ENCODE measurements around the gene POP5.
A peak's percentile ranks its signal among the peaks of the same experiment; 100 is the strongest.

Gene POP5

DNA sequence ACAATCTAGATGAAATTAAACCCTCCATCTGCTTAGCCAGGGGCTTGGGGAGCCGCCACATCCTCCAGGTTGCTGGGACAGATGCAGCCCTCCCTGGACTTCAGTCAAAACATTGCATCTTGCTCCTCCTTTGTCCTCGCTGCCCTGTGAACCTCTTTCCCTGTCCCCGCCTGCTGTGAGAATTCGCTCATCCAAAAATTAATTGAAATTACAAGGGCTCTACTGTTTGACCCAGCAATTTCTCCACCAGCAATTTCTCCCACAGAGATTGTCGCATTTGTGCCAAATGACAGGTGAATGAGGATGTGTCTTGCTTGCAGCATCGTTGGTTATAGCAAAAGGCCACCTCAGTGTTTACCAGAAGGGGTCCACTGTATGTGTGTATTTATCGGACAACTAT lies 5.0 kb upstream of the POP5 start:
- no peak overlapping the region for H3K4me3 ChIP-seq (ENCODE audit: insufficient read length, low read depth)
- no peak overlapping the region for H3K9ac ChIP-seq (ENCODE audit: insufficient read length, low read depth)
- H3K4me1 ChIP-seq (ENCODE audit: insufficient read depth, insufficient read length) = peaks cover 5% of the 10 kb centered on the region
- DNase-seq (ENCODE audit: low read depth, low spot score) = no peak
- no peak for TF ChIP-seq ZNF274 (IDR thresholded peaks at IDR 0.05; ENCODE audit: low read depth, low read length)
- no peak for TF ChIP-seq SUZ12 (IDR thresholded peaks at IDR 0.05; ENCODE audit: extremely low read depth, insufficient read depth, insufficient read length)
- TF ChIP-seq YY1 (IDR thresholded peaks at IDR 0.05; ENCODE audit: insufficient read depth, insufficient read length) = no peak
- no peaks in the 10 kb centered on the region for H3K36me3 ChIP-seq (ENCODE audit: insufficient read depth, insufficient read length, low read length)
- no peaks in the 10 kb centered on the region for H3K9me3 ChIP-seq (ENCODE audit: insufficient read depth, low read length)
- peaks cover 17% of the 10 kb centered on the region for H3K27me3 ChIP-seq (ENCODE audit: insufficient read depth, insufficient read length)

DNA sequence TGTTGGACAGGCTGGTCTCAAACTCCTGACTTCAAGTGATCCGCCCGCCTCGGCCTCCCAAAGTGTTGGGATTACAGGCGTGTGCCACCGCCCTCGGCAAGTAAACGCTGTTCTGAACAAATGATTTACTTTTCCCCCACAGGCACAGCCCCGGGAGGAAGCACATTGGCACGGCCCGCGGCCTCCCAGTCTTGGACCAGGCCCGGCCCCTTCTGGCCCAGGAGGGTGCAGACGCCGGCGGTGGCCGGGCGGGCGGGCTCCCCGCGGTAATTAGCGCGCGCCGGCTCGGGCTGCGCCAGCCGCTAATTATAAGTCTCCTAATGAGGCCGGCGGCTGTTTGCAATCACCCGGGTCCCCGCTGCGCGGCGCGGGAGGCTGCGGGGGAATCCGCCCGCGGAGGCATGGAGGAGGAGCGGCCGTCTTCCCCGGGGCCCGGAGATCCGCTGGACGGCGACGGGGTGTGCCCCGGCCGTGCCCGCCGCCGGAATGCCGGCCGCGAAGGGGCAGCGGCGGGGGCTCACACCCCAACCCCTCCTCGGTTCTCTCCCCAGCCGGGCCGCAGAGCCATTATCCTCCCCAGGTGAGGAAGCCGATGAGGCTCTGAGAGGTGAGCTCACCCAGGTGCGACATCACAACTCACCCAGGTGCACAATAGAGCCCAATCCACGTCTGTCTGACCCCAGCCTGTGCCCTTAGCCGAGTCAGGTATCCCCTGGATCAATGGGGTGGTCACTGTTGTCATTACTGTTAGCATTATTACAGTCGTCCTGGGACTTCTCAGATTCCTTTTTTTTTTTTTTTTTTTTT lies 3.3 kb upstream of the POP5 start:
- H3K4me1 ChIP-seq (ENCODE audit: insufficient read depth, insufficient read length) = peaks cover 5% of the 10 kb centered on the region
- no peaks in the 10 kb centered on the region for H3K9me3 ChIP-seq (ENCODE audit: insufficient read depth, low read length)
- no peak for DNase-seq (ENCODE audit: low read depth, low spot score)
- H3K36me3 ChIP-seq (ENCODE audit: insufficient read depth, insufficient read length, low read length) = peaks cover 3% of the 10 kb centered on the region
- peaks cover 17% of the 10 kb centered on the region for H3K27me3 ChIP-seq (ENCODE audit: insufficient read depth, insufficient read length)
- TF ChIP-seq ZNF274 (IDR thresholded peaks at IDR 0.05; ENCODE audit: low read depth, low read length) = no peak
- TF ChIP-seq YY1 (IDR thresholded peaks at IDR 0.05; ENCODE audit: insufficient read depth, insufficient read length) = no peak
- no peak for TF ChIP-seq SUZ12 (IDR thresholded peaks at IDR 0.05; ENCODE audit: extremely low read depth, insufficient read depth, insufficient read length)
- H3K9ac ChIP-seq (ENCODE audit: insufficient read length, low read depth) = peak overlapping the region; percentile 61
- peak overlapping the region; percentile 21 for H3K4me3 ChIP-seq (ENCODE audit: insufficient read length, low read depth)

DNA sequence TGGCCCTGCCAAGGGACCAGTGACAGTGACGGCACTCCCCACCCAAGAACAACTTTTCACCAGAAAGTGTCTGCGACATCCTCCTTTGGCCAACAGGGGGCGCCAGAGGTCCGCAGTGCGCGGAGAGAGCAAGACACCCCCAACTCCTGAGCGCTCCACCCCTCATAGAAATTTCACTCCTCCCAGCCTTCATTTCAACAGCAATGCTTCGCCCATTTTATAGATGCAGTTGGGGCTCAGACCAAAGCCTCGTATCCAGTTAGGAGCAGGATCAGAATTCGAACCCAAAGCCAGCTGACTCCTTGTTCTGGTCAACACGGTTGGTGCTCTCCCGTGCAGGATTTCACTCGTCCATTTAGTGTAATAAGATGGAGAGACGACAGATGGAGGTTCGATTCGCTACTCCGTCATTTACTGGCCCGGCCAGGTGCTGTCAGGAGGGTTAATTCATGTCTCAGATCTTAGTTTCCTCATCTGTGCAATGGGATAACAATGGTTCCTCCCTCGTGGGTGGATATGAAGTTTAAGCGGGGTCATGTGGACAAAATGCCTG lies 2.4 kb upstream of the POP5 start:
- no peaks in the 10 kb centered on the region for H3K9me3 ChIP-seq (ENCODE audit: insufficient read depth, low read length)
- no peaks in the 10 kb centered on the region for H3K4me1 ChIP-seq (ENCODE audit: insufficient read depth, insufficient read length)
- no peak overlapping the region for H3K9ac ChIP-seq (ENCODE audit: insufficient read length, low read depth)
- H3K27me3 ChIP-seq (ENCODE audit: insufficient read depth, insufficient read length) = peaks cover 17% of the 10 kb centered on the region
- DNase-seq (ENCODE audit: low read depth, low spot score) = no peak
- peak overlapping the region; percentile 21 for H3K4me3 ChIP-seq (ENCODE audit: insufficient read length, low read depth)
- TF ChIP-seq YY1 (IDR thresholded peaks at IDR 0.05; ENCODE audit: insufficient read depth, insufficient read length) = no peak
- TF ChIP-seq SUZ12 (IDR thresholded peaks at IDR 0.05; ENCODE audit: extremely low read depth, insufficient read depth, insufficient read length) = no peak
- no peak for TF ChIP-seq ZNF274 (IDR thresholded peaks at IDR 0.05; ENCODE audit: low read depth, low read length)
- peaks cover 13% of the 10 kb centered on the region for H3K36me3 ChIP-seq (ENCODE audit: insufficient read depth, insufficient read length, low read length)

DNA sequence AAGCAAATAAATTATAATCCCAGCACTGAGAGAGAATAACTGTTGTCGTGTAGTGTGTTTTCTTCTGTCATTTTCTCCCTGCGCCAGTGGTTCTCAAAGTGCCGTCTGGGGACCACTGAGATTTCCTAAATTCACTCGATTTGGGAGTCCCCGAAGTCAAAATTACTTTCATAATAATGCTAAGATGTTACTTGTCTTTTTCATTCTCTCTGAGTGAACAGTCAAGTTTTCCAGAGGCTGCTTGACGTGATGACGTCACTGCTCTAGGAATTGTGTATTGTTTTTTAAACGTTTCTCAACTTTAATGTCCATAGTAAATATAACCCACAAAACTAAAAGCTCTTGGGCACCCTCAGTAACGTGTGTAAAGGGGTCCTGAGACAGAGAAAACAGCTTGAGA lies 796 bp upstream of the POP5 start:
- DNase-seq (ENCODE audit: low read depth, low spot score) = no peak
- H3K36me3 ChIP-seq (ENCODE audit: insufficient read depth, insufficient read length, low read length) = peaks cover 29% of the 10 kb centered on the region
- H3K9ac ChIP-seq (ENCODE audit: insufficient read length, low read depth) = peak overlapping the region; percentile 86
- no peaks in the 10 kb centered on the region for H3K9me3 ChIP-seq (ENCODE audit: insufficient read depth, low read length)
- peak overlapping the region; percentile 95 for H3K4me3 ChIP-seq (ENCODE audit: insufficient read length, low read depth)
- H3K27me3 ChIP-seq (ENCODE audit: insufficient read depth, insufficient read length) = peaks cover 17% of the 10 kb centered on the region
- TF ChIP-seq YY1 (IDR thresholded peaks at IDR 0.05; ENCODE audit: insufficient read depth, insufficient read length) = no peak
- no peak for TF ChIP-seq SUZ12 (IDR thresholded peaks at IDR 0.05; ENCODE audit: extremely low read depth, insufficient read depth, insufficient read length)
- TF ChIP-seq ZNF274 (IDR thresholded peaks at IDR 0.05; ENCODE audit: low read depth, low read length) = no peak
- H3K4me1 ChIP-seq (ENCODE audit: insufficient read depth, insufficient read length) = no peaks in the 10 kb centered on the region

DNA sequence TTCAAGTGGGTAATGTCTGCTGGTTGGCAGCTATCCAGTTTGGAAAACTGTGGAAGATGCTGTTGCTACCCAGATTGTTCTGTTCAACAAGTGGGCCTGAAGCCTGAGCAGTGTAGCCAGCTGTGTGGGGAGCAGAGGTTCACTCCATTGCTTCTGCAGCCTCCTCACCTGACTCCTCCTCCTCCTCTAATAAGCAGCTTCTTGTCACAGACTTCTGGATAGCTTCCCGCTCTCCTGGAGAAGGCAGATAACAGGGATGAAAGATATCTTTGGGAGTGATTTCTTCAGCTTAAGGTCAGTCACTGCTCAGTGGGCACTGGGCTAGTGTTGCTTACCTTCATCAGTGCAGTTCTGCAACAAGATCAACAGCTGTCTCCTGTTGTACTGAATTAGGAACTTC lies 2.0 kb downstream of the POP5 start:
- TF ChIP-seq SUZ12 (IDR thresholded peaks at IDR 0.05; ENCODE audit: extremely low read depth, insufficient read depth, insufficient read length) (no peak), ZNF274 (IDR thresholded peaks at IDR 0.05; ENCODE audit: low read depth, low read length) (no peak), YY1 (IDR thresholded peaks at IDR 0.05; ENCODE audit: insufficient read depth, insufficient read length) (no peak)
- Histone ChIP-seq H3K9me3 (ENCODE audit: insufficient read depth, low read length) (no peaks in the 10 kb centered on the region), H3K4me1 (ENCODE audit: insufficient read depth, insufficient read length) (no peaks in the 10 kb centered on the region), H3K27me3 (ENCODE audit: insufficient read depth, insufficient read length) (peaks cover 5% of the 10 kb centered on the region), H3K36me3 (ENCODE audit: insufficient read depth, insufficient read length, low read length) (peaks cover 55% of the 10 kb centered on the region), H3K9ac (ENCODE audit: insufficient read length, low read depth) (no peak overlapping the region), H3K4me3 (ENCODE audit: insufficient read length, low read depth) (no peak overlapping the region)
- no peak for DNase-seq (ENCODE audit: low read depth, low spot score)

DNA sequence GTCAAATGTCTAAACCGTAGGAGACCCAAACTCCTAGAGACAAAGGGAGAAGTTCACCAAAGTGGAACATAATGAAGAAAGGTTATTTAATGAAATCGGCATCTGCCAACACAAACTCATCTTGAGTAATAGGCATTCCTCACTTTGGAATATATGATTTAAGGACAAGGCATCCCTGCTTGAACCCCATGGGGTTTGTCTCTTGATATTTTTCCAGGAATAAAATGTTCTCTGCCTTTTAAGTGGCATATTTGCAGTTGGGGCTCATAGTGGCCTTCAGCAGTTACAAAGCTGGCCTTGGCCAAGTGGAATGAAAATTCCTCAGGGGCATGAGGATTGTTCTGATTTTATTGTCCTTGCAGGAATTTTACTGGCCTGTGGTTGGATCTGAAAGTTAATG lies 7.1 kb downstream of the POP5 start:
- Histone ChIP-seq H3K27me3 (ENCODE audit: insufficient read depth, insufficient read length) (no peaks in the 10 kb centered on the region), H3K9ac (ENCODE audit: insufficient read length, low read depth) (no peak overlapping the region), H3K4me1 (ENCODE audit: insufficient read depth, insufficient read length) (no peaks in the 10 kb centered on the region), H3K9me3 (ENCODE audit: insufficient read depth, low read length) (no peaks in the 10 kb centered on the region), H3K4me3 (ENCODE audit: insufficient read length, low read depth) (no peak overlapping the region), H3K36me3 (ENCODE audit: insufficient read depth, insufficient read length, low read length) (peaks cover 93% of the 10 kb centered on the region)
- no peak for TF ChIP-seq YY1 (IDR thresholded peaks at IDR 0.05; ENCODE audit: insufficient read depth, insufficient read length)
- TF ChIP-seq SUZ12 (IDR thresholded peaks at IDR 0.05; ENCODE audit: extremely low read depth, insufficient read depth, insufficient read length) = no peak
- no peak for TF ChIP-seq ZNF274 (IDR thresholded peaks at IDR 0.05; ENCODE audit: low read depth, low read length)
- DNase-seq (ENCODE audit: low read depth, low spot score) = no peak

DNA sequence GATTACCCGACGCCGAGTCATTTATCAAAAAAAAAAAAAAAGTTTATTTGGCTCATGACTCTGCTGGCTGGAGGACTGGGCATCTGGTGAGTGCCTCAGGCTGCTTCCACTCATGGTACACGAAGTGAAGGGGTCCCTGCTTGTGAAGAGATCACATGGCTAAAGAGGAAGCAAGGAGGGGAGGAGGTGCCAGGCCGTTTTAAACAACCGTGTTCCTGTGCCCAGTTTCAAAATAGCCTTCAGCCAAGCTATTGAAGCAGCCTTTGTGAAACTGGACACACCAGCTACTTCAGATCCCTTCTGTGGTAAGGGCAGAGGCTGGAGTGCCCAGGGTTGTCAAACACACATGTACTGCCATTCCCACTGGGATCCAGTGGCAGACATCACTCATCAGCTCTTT lies 7.6 kb downstream of the POP5 start:
- no peak overlapping the region for H3K9ac ChIP-seq (ENCODE audit: insufficient read length, low read depth)
- TF ChIP-seq SUZ12 (IDR thresholded peaks at IDR 0.05; ENCODE audit: extremely low read depth, insufficient read depth, insufficient read length) (no peak), ZNF274 (IDR thresholded peaks at IDR 0.05; ENCODE audit: low read depth, low read length) (no peak), YY1 (IDR thresholded peaks at IDR 0.05; ENCODE audit: insufficient read depth, insufficient read length) (no peak)
- H3K4me1 ChIP-seq (ENCODE audit: insufficient read depth, insufficient read length) = no peaks in the 10 kb centered on the region
- H3K9me3 ChIP-seq (ENCODE audit: insufficient read depth, low read length) = no peaks in the 10 kb centered on the region
- no peak overlapping the region for H3K4me3 ChIP-seq (ENCODE audit: insufficient read length, low read depth)
- H3K27me3 ChIP-seq (ENCODE audit: insufficient read depth, insufficient read length) = no peaks in the 10 kb centered on the region
- no peak for DNase-seq (ENCODE audit: low read depth, low spot score)
- H3K36me3 ChIP-seq (ENCODE audit: insufficient read depth, insufficient read length, low read length) = peaks cover 93% of the 10 kb centered on the region

All from NT2/D1 (cell line).